ENCODE results near the gene ATP11C. TPM values are rescaled to one million over a fixed set of nuclear protein-coding genes. Genes with fewer than 3 reads are reported as not detected.
"Not testable (repeated sequence)": the region's sequence is repeated elsewhere in the genome, so short reads cannot be mapped to it uniquely, and the experiment has no call there.

ATP11C gene
- total RNA-seq, 4 donors from 2014 or later = 3.6 to 8.6 (median 7.0) TPM

- Histone ChIP-seq H3K4me3 (no peak overlapping the region), H3K36me3 (no peaks in the 10 kb centered on the region), H3K4me1 (no peaks in the 10 kb centered on the region), H3K9me3 (no peaks in the 10 kb centered on the region), H3K27ac (no peak overlapping the region), H3K27me3 (no peaks in the 10 kb centered on the region)
- ATAC-seq = no peak
- TF ChIP-seq POLR2A (IDR thresholded peaks at IDR 0.05) (no peak), CTCF (IDR thresholded peaks at IDR 0.05 in 4 of 5, conservative IDR thresholded peaks at IDR 0.05 in 1 of 5) (no peak)
- in situ Hi-C loops (cut with MboI; ENCODE audit: low sequenced_read_pairs in 4 of 4) (no loop called here), intact Hi-C loops (cut with DNase I; ENCODE audit: low total_unique reads) (no loop called here)
- DNase-seq = no peak
Observed at GRCh38 chrX:139875841-139876240, 57.0 kb downstream of the ATP11C start.

DNA sequence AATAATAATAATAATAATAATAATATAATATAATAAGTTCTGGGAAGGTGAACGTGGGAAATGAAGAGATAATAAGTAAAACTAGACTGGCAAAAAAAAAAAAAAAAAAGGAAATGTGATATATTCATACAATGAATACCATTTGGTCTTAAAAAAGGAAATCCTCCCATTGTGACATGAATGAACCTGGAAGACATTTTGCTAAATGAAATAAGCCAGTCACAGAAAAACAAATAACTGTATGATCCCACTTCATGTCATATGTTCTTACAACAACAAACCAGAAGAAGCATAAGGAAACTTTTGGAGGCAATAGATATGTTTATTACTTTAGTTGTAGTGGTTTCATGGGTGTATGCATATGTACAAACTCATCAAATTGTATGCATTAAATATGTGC is 63.1 kb downstream of the ATP11C start:
- in situ Hi-C loops (cut with MboI; ENCODE audit: low sequenced_read_pairs in 4 of 4) = no loop called here
- H3K27me3 ChIP-seq = no peaks in the 10 kb centered on the region
- no peak overlapping the region for H3K4me3 ChIP-seq
- intact Hi-C loops (cut with DNase I; ENCODE audit: low total_unique reads) = no loop called here
- no peak overlapping the region for H3K27ac ChIP-seq
- ATAC-seq (no peak), DNase-seq (no peak)
- H3K9me3 ChIP-seq = no peaks in the 10 kb centered on the region
- TF ChIP-seq CTCF (IDR thresholded peaks at IDR 0.05 in 4 of 5, conservative IDR thresholded peaks at IDR 0.05 in 1 of 5) (no peak), POLR2A (IDR thresholded peaks at IDR 0.05) (no peak)
- H3K4me1 ChIP-seq = no peaks in the 10 kb centered on the region
- no peaks in the 10 kb centered on the region for H3K36me3 ChIP-seq

- no peaks in the 10 kb centered on the region for H3K27me3 ChIP-seq
- in situ Hi-C loops (cut with MboI; ENCODE audit: low sequenced_read_pairs in 4 of 4) (no loop called here), intact Hi-C loops (cut with DNase I; ENCODE audit: low total_unique reads) (no loop called here)
- no peaks in the 10 kb centered on the region for H3K36me3 ChIP-seq
- TF ChIP-seq POLR2A (IDR thresholded peaks at IDR 0.05) (no peak), CTCF (IDR thresholded peaks at IDR 0.05 in 4 of 5, conservative IDR thresholded peaks at IDR 0.05 in 1 of 5) (no peak)
- no peak for ATAC-seq
- no peak for DNase-seq
- no peak overlapping the region for H3K27ac ChIP-seq
- H3K9me3 ChIP-seq = no peaks in the 10 kb centered on the region
- no peaks in the 10 kb centered on the region for H3K4me1 ChIP-seq
- no peak overlapping the region for H3K4me3 ChIP-seq
Observed at GRCh38 chrX:139864640-139865039, 68.2 kb downstream of the ATP11C start.

DNA sequence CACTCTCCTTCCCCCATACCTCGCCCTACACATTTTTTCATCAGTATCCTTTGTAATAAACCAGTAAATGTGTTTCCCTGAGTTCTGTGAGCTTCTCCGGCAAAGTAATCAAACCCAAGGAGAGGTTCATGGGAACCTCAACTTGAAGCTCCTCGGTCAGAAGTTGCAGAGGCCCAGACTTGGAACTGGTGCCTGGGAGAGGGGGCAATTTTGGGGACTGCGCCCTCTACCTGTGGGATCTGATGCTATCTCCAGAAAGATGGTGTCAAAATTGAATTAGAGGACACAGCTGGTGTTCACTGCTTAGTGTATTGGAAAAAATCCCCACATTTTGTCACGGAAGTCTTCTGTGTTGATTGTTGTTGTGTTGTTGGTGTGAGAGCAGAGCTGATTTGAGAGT is 70.6 kb downstream of the ATP11C start:
- intact Hi-C loops (cut with DNase I; ENCODE audit: low total_unique reads) = no loop called here
- TF ChIP-seq POLR2A (IDR thresholded peaks at IDR 0.05) = no peak
- TF ChIP-seq CTCF (IDR thresholded peaks at IDR 0.05 in 4 of 5, conservative IDR thresholded peaks at IDR 0.05 in 1 of 5) = no peak
- Histone ChIP-seq H3K4me1 (no peaks in the 10 kb centered on the region), H3K9me3 (no peaks in the 10 kb centered on the region), H3K27me3 (no peaks in the 10 kb centered on the region), H3K4me3 (no peak overlapping the region), H3K36me3 (no peaks in the 10 kb centered on the region), H3K27ac (no peak overlapping the region)
- in situ Hi-C loops (cut with MboI; ENCODE audit: low sequenced_read_pairs in 4 of 4) = no loop called here
- DNase-seq = no peak
- no peak for ATAC-seq

DNA sequence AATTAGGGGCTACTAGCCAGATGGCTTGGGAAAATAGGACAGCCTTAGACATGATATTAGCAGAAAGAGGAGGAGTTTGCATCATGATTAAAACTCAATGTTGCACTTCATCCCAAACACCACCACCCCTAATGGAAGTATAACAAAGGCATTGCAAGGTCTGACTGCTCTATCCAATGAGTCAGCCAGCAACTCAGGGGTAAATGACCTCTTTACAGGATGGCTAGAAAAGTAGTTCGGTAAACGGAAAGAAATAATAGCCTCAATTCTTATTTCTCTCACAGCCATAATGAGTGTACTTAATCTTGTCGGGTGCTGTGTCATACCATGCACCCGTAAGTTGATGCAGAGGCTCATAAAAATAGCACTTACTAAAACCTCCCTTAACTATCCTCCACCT is 76.0 kb downstream of the ATP11C start:
- H3K36me3 ChIP-seq; H3K9me3 ChIP-seq; in situ Hi-C loops (cut with MboI; ENCODE audit: low sequenced_read_pairs in 4 of 4); H3K27ac ChIP-seq; DNase-seq; ATAC-seq; intact Hi-C loops (cut with DNase I; ENCODE audit: low total_unique reads); H3K27me3 ChIP-seq; H3K4me1 ChIP-seq; H3K4me3 ChIP-seq: not testable (repeated sequence)
